Measurements from ENCODE around the gene STK40. TPM values are rescaled to one million over a fixed set of nuclear protein-coding genes. Genes with fewer than 3 reads are reported as not detected.

Gene STK40
- total RNA-seq, 1 donor from 2014 or later: 52.9 TPM

GRCh38 chr1:36382231-36382630 lies 3.5 kb downstream of the STK40 start:
- Mint-ChIP-seq H3K27ac (ENCODE audit: unreplicated experiment) (no peak overlapping the region), H3K36me3 (ENCODE audit: unreplicated experiment) (no peaks in the 10 kb centered on the region), H3K4me1 (ENCODE audit: low read depth, unreplicated experiment) (peaks cover 40% of the 10 kb centered on the region), H3K27me3 (ENCODE audit: unreplicated experiment) (peaks cover 22% of the 10 kb centered on the region), H3K9me3 (ENCODE audit: unreplicated experiment) (peaks cover 15% of the 10 kb centered on the region), H3K4me3 (ENCODE audit: unreplicated experiment) (no peak overlapping the region)
- DNase-seq: no peak
- no peak for TF ChIP-seq CTCF (IDR thresholded peaks at IDR 0.05; ENCODE audit: partially characterized antibody, unreplicated experiment)

- no peak overlapping the region for H3K27ac Mint-ChIP-seq (ENCODE audit: unreplicated experiment)
- no peak for DNase-seq
- peaks cover 32% of the 10 kb centered on the region for H3K4me1 Mint-ChIP-seq (ENCODE audit: low read depth, unreplicated experiment)
- H3K36me3 Mint-ChIP-seq (ENCODE audit: unreplicated experiment): no peaks in the 10 kb centered on the region
- H3K4me3 Mint-ChIP-seq (ENCODE audit: unreplicated experiment): no peak overlapping the region
- no peak for TF ChIP-seq CTCF (IDR thresholded peaks at IDR 0.05; ENCODE audit: partially characterized antibody, unreplicated experiment)
- peaks cover 13% of the 10 kb centered on the region for H3K9me3 Mint-ChIP-seq (ENCODE audit: unreplicated experiment)
- peaks cover 18% of the 10 kb centered on the region for H3K27me3 Mint-ChIP-seq (ENCODE audit: unreplicated experiment)
These were observed 4.3 kb downstream of the STK40 start for GRCh38 chr1:36381405-36381804.

- DNase-seq: no peak
- Mint-ChIP-seq H3K27ac (ENCODE audit: unreplicated experiment) (no peak overlapping the region), H3K4me1 (ENCODE audit: low read depth, unreplicated experiment) (peaks cover 32% of the 10 kb centered on the region), H3K27me3 (ENCODE audit: unreplicated experiment) (peaks cover 14% of the 10 kb centered on the region), H3K9me3 (ENCODE audit: unreplicated experiment) (peaks cover 7% of the 10 kb centered on the region), H3K36me3 (ENCODE audit: unreplicated experiment) (no peaks in the 10 kb centered on the region), H3K4me3 (ENCODE audit: unreplicated experiment) (no peak overlapping the region)
- no peak for TF ChIP-seq CTCF (IDR thresholded peaks at IDR 0.05; ENCODE audit: partially characterized antibody, unreplicated experiment)
These were observed 4.9 kb downstream of the STK40 start for GRCh38 chr1:36380782-36381181.

GRCh38 chr1:36380143-36380619 lies 5.5 kb downstream of the STK40 start:
- Mint-ChIP-seq H3K27ac (ENCODE audit: unreplicated experiment) (no peak overlapping the region), H3K9me3 (ENCODE audit: unreplicated experiment) (peaks cover 7% of the 10 kb centered on the region), H3K27me3 (ENCODE audit: unreplicated experiment) (peaks cover 14% of the 10 kb centered on the region), H3K4me1 (ENCODE audit: low read depth, unreplicated experiment) (peaks cover 32% of the 10 kb centered on the region), H3K36me3 (ENCODE audit: unreplicated experiment) (no peaks in the 10 kb centered on the region), H3K4me3 (ENCODE audit: unreplicated experiment) (peak overlapping the region; percentile 32)
- no peak for DNase-seq
- no peak for TF ChIP-seq CTCF (IDR thresholded peaks at IDR 0.05; ENCODE audit: partially characterized antibody, unreplicated experiment)

GRCh38 chr1:36377791-36378492 lies 7.8 kb downstream of the STK40 start:
- H3K27me3 Mint-ChIP-seq (ENCODE audit: unreplicated experiment): peaks cover 5% of the 10 kb centered on the region
- TF ChIP-seq CTCF (IDR thresholded peaks at IDR 0.05; ENCODE audit: partially characterized antibody, unreplicated experiment): no peak
- H3K27ac Mint-ChIP-seq (ENCODE audit: unreplicated experiment): no peak overlapping the region
- DNase-seq: no peak
- H3K9me3 Mint-ChIP-seq (ENCODE audit: unreplicated experiment): no peaks in the 10 kb centered on the region
- peaks cover 30% of the 10 kb centered on the region for H3K4me1 Mint-ChIP-seq (ENCODE audit: low read depth, unreplicated experiment)
- H3K36me3 Mint-ChIP-seq (ENCODE audit: unreplicated experiment): no peaks in the 10 kb centered on the region
- H3K4me3 Mint-ChIP-seq (ENCODE audit: unreplicated experiment): no peak overlapping the region

Data from glutamatergic neuron (in vitro differentiated cells).